B cell (primary cell): ENCODE data around the gene TBC1D2B. TPM values are rescaled to one million over a fixed set of nuclear protein-coding genes. Genes with fewer than 3 reads are reported as not detected.

Experiments
- ATAC-seq: fragments of 200-7000 bp; cut with Tn5 transposase; one replicate; pipeline ENCODE4 v1.10.0; 2021; ENCODE audit warnings: low read depth, mild to moderate bottlenecking, moderate number of reproducible peaks, moderate library complexity
- CTCF ChIA-PET: fragments of 350-600 bp; sonication (Branson Sonifier 250); formaldehyde crosslinking; loops from one replicate; lab custom pipeline; 2021; ENCODE audit warnings: antibody characterized with exemption, inconsistent platforms; lab: Charles Lee
- POLR2A ChIA-PET: fragments of 350-600 bp; sonication (Branson Sonifier 250); formaldehyde crosslinking; loops from one replicate; lab custom pipeline; 2021; ENCODE audit warnings: antibody characterized with exemption; lab: Charles Lee
- DNase-seq: peaks from one replicate; pipeline ENCODE4 v3.0.0; 2013
- H2AFZ ChIP-seq: 2 replicates; pipeline ENCODE4 v1.6.1; 2012; ENCODE audit warnings: mild to moderate bottlenecking, low read depth, low read length; ENCODE audit not compliant: insufficient read depth, poor library complexity, severe bottlenecking
- H3K27ac ChIP-seq, 2 donors: 1 replicate in 1 of 2; 2 replicates in 1 of 2; pipeline ENCODE4 v1.5.1; 2012 to 2013; ENCODE audit warnings: low read length in 2 of 2, mild to moderate bottlenecking in 2 of 2, moderate library complexity in 1 of 2
- H3K27me3 ChIP-seq, 4 experiments: fragments of 200-600 bp in 1 of 4; sonication (generic) in 1 of 4; replicated peaks in 1 of 4; 1 replicate in 2 of 4; 2 replicates in 2 of 4; pipeline versions ENCODE4 v1.6.1 to v1.7.0; 2013 to 2016; ENCODE audit warnings: low read length in 3 of 4, mild to moderate bottlenecking in 2 of 4, mixed read lengths in 1 of 4, moderate library complexity in 1 of 4; ENCODE audit not compliant: insufficient read depth in 4 of 4, control insufficient read depth in 3 of 4; ENCODE audit errors: control extremely low read depth in 1 of 4
- H3K36me3 ChIP-seq, 2 experiments: replicated peaks in 1 of 2; 1 replicate in 1 of 2; 2 replicates in 1 of 2; pipeline versions ENCODE4 v1.6.1 to v1.7.1; 2013; ENCODE audit warnings: low read length in 1 of 2; ENCODE audit not compliant: insufficient read depth in 2 of 2, control insufficient read depth in 1 of 2; ENCODE audit errors: control extremely low read depth in 1 of 2, extremely low read depth in 1 of 2
- H3K4me1 ChIP-seq, 2 donors: fragments of 200-600 bp in 1 of 2; sonication (generic) in 1 of 2; 1 replicate in 1 of 2; 2 replicates in 1 of 2; pipeline versions ENCODE4 v1.5.1 to v1.6.1; 2013 to 2017; ENCODE audit warnings: low read length in 2 of 2; ENCODE audit not compliant: control insufficient read depth in 2 of 2, insufficient read depth in 2 of 2
- H3K4me2 ChIP-seq: replicated peaks from 2 replicates; pipeline ENCODE3; 2012; ENCODE audit warnings: mild to moderate bottlenecking, low read depth, low read length; ENCODE audit not compliant: poor library complexity, severe bottlenecking
- H3K4me3 ChIP-seq, 5 experiments: fragments of 200-600 bp in 1 of 5; sonication (generic) in 1 of 5; 1 replicate in 3 of 5; 2 replicates in 2 of 5; pipeline versions ENCODE4 v1.5.1 to v1.7.0; 2011 to 2016; ENCODE audit warnings: low read length in 4 of 5, mild to moderate bottlenecking in 4 of 5, low read depth in 2 of 5, control low read depth in 1 of 5, moderate library complexity in 1 of 5; ENCODE audit not compliant: insufficient read depth in 1 of 5; ENCODE audit errors: control extremely low read depth in 1 of 5, extremely low read depth in 1 of 5
- H3K79me2 ChIP-seq: fragments of 200-600 bp; sonication (generic); one replicate; pipeline ENCODE4 v1.6.0; 2016; ENCODE audit warnings: low read length; ENCODE audit not compliant: control insufficient read depth, insufficient read depth
- H3K9ac ChIP-seq: fragments of 200-600 bp; sonication (generic); 2 replicates; pipeline ENCODE4 v1.6.1; 2017; ENCODE audit warnings: mild to moderate bottlenecking, low read length, moderate library complexity
- H3K9me3 ChIP-seq, 3 donors: one replicate each; pipeline versions ENCODE4 v1.6.1 to v1.7.1; 2013; ENCODE audit warnings: low read length in 2 of 3; ENCODE audit not compliant: control insufficient read depth in 2 of 3, insufficient read depth in 1 of 3; ENCODE audit errors: control extremely low read depth in 1 of 3
- H4K20me1 ChIP-seq: 2 replicates; pipeline ENCODE4 v1.6.0; 2012; ENCODE audit warnings: mild to moderate bottlenecking, low read length; ENCODE audit not compliant: insufficient read depth, control insufficient read depth, poor library complexity, severe bottlenecking
- H3K27ac Mint-ChIP-seq: one replicate; pipeline ENCODE4 v1.8.0; 2021; ENCODE audit warnings: mixed read lengths
- H3K27me3 Mint-ChIP-seq: one replicate; pipeline ENCODE4 v1.8.0; 2021; ENCODE audit warnings: mixed read lengths
- H3K4me1 Mint-ChIP-seq: one replicate; pipeline ENCODE4 v1.8.0; 2021; ENCODE audit warnings: mixed read lengths
- H3K4me3 Mint-ChIP-seq: one replicate; pipeline ENCODE4 v1.8.0; 2021; ENCODE audit warnings: mixed read lengths
- H3K9me3 Mint-ChIP-seq: one replicate; pipeline ENCODE4 v1.8.0; 2022; ENCODE audit warnings: mixed read lengths; ENCODE audit not compliant: insufficient read depth
- CTCF ChIP-seq: fragments of 200-600 bp; IDR thresholded peaks from one replicate; pipeline ENCODE4 v1.8.0; 2022; ENCODE audit warnings: antibody characterized with exemption, mild to moderate bottlenecking
- EZH2 ChIP-seq: IDR thresholded peaks from 2 replicates; pipeline ENCODE4 v1.6.1; 2012; ENCODE audit warnings: borderline replicate concordance, low read depth, mild to moderate bottlenecking, moderate library complexity, low read length; ENCODE audit not compliant: insufficient read depth, poor library complexity, severe bottlenecking
- WGBS: methylation state at CpG from one replicate; pipeline ENCODE4 v1.1.5; 2013; ENCODE audit warnings: missing lambda C conversion rate; ENCODE audit not compliant: insufficient coverage; 5-methylcytosine and 5-hydroxymethylcytosine counted together
- intact Hi-C: fragments of 100-400 bp; cut with micrococcal nuclease; formaldehyde crosslinking; loops from one replicate; pipeline ENCODE4 v1.10.0; 2022
- polyA plus RNA-seq: library from polyadenylated mRNA; depleted of rRNA; stranded (reverse); fragments of >200 nt; gene quantifications from 2 replicates; pipeline ENCODE4 v1.2.3, GENCODE V29; 2012
- total RNA-seq, 2 donors: library from RNA; stranded (reverse); fragments of 120-200 nt in 1 of 2; gene quantifications; 1 replicate in 1 of 2; 2 replicates in 1 of 2; pipeline versions ENCODE4 v1.2.3 to v1.2.4, GENCODE V29; 2013 to 2022

TBC1D2B gene
- total and polyA plus RNA-seq, 2 donors (not counting 1 experiment from before 2014, with no cell fraction given) = 8.5 to 26.1 TPM

GRCh38 chr15:78003539-78004008, 73.9 kb downstream of the TBC1D2B start:
- ATAC-seq = no peak
- Mint-ChIP-seq H3K4me1 (peaks cover 3% of the 10 kb centered on the region), H3K9me3 (no peaks in the 10 kb centered on the region), H3K27me3 (no peaks in the 10 kb centered on the region), H3K4me3 (no peak overlapping the region), H3K27ac (no peak overlapping the region)
- no peak overlapping the region for H3K4me3 ChIP-seq
- no peaks in the 10 kb centered on the region for H3K27me3 ChIP-seq
- no peak overlapping the region for H3K9ac ChIP-seq
- ChIA-PET CTCF (interaction anchor here (0.7 to 6.1 kb wide), 3 partner anchors 105 to 1656 kb away, joined by 3 to 28 read pairs (median 10); no protein-coding TSS in a partner anchor), POLR2A (no interaction called here)
- H3K4me1 ChIP-seq = no peaks in the 10 kb centered on the region
- no peak overlapping the region for H2AFZ ChIP-seq
- intact Hi-C loops = no loop called here
- 100% methylated on average over 9 of the region's 13 CpGs for WGBS
- H3K4me2 ChIP-seq = no peak overlapping the region
- H3K36me3 ChIP-seq = peaks cover 17 to 26% of the 10 kb centered on the region in 2 experiments
- no peak overlapping the region for H3K27ac ChIP-seq
- DNase-seq = no peak
- no peaks in the 10 kb centered on the region for H3K9me3 ChIP-seq
- H4K20me1 ChIP-seq = no peaks in the 10 kb centered on the region
- TF ChIP-seq CTCF (no peak), EZH2 (no peak)
- no peaks in the 10 kb centered on the region for H3K79me2 ChIP-seq

- H2AFZ ChIP-seq = no peak overlapping the region
- H3K27ac ChIP-seq = no peak overlapping the region
- no peaks in the 10 kb centered on the region for H3K9me3 Mint-ChIP-seq
- H3K4me2 ChIP-seq = no peak overlapping the region
- no peaks in the 10 kb centered on the region for H3K79me2 ChIP-seq
- ATAC-seq = no peak
- H3K4me3 ChIP-seq = no peak overlapping the region
- DNase-seq = no peak
- no peak overlapping the region for H3K27ac Mint-ChIP-seq
- no peaks in the 10 kb centered on the region for H3K4me1 ChIP-seq
- peaks cover 3% of the 10 kb centered on the region for H3K4me1 Mint-ChIP-seq
- no peak overlapping the region for H3K9ac ChIP-seq
- H3K4me3 Mint-ChIP-seq = no peak overlapping the region
- WGBS = 89% methylated on average over 3 of the region's 7 CpGs
- H4K20me1 ChIP-seq = no peaks in the 10 kb centered on the region
- H3K9me3 ChIP-seq = no peaks in the 10 kb centered on the region
- no peak for TF ChIP-seq EZH2
- TF ChIP-seq CTCF = no peak
- CTCF ChIA-PET = interaction anchor here (0.7 to 1.5 kb wide), 4 partner anchors 38 to 1657 kb away, joined by 3 to 10 read pairs (median 5); no protein-coding TSS in a partner anchor
- intact Hi-C loops = no loop called here
- POLR2A ChIA-PET = no interaction called here
- no peaks in the 10 kb centered on the region for H3K27me3 Mint-ChIP-seq
- H3K27me3 ChIP-seq = no peaks in the 10 kb centered on the region
- H3K36me3 ChIP-seq = peaks cover 17 to 24% of the 10 kb centered on the region in 2 experiments
These were observed 74.5 kb downstream of the TBC1D2B start for GRCh38 chr15:78002996-78003395.
